ENCODE measurements around the gene NT5C3A. TPM values are rescaled to one million over a fixed set of nuclear protein-coding genes. Genes with fewer than 3 reads are reported as not detected.
A peak's percentile ranks its signal among the peaks of the same experiment; 100 is the strongest.

NT5C3A gene
- total RNA-seq, 1 experiment from 2014 or later, result 60.4 TPM

DNA sequence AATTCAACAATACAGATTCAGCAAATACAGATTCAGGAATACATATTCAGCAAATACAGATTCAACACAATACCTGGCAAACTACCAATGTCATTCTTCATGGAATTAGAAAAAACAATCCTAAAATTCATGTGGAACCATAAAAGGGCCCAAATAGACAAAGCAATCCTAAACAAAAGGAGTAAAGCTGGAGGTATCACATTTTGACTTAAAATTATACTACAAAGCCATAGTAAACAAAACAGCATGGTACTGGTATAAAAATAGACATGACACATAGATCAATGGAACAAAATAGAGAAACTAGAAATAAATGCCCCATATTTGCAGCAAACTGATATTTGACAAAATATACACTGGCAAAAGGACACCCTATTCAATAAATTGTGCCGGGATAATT lies 3.4 kb upstream of the NT5C3A start:
- Histone ChIP-seq H3F3A (ENCODE audit: insufficient read depth, low read depth) (peaks cover 6% of the 10 kb centered on the region; the same call in 1 of the 2 replicates), H2AFZ (no peak overlapping the region), H3K79me2 (ENCODE audit: low read depth) (peaks cover 14% of the 10 kb centered on the region), H3K27me3 (ENCODE audit: insufficient read depth, low read depth) (no peaks in the 10 kb centered on the region), H3K27ac (no peak overlapping the region), H3K9me3 (ENCODE audit: insufficient read depth, low read depth) (peaks cover 38% of the 10 kb centered on the region), H4K20me1 (ENCODE audit: insufficient read depth) (peaks cover 8% of the 10 kb centered on the region; the same call in 1 of the 2 replicates), H3K4me3 (no peak overlapping the region), H3K9me2 (ENCODE audit: insufficient read depth) (no peaks in the 10 kb centered on the region), H3K4me2 (no peak overlapping the region), H3K4me1 (replicated peaks; ENCODE audit: insufficient read depth) (peaks cover 13% of the 10 kb centered on the region), H3K36me3 (ENCODE audit: low read depth) (no peaks in the 10 kb centered on the region)
- intact Hi-C loops (cut with micrococcal nuclease; ENCODE audit: unreplicated experiment), result no loop called here
- DNase-seq, result no peak
- ChIA-PET CTCF (no interaction called here), POLR2A (ENCODE audit: unreplicated experiment) (no interaction called here)
- TF ChIP-seq EZH2 (IDR thresholded peaks at IDR 0.05; ENCODE audit: low read depth) (no peak), CTCF (conservative IDR thresholded peaks at IDR 0.05) (no peak)
- no TSS peak for BruUV-seq (replicated peaks)

DNA sequence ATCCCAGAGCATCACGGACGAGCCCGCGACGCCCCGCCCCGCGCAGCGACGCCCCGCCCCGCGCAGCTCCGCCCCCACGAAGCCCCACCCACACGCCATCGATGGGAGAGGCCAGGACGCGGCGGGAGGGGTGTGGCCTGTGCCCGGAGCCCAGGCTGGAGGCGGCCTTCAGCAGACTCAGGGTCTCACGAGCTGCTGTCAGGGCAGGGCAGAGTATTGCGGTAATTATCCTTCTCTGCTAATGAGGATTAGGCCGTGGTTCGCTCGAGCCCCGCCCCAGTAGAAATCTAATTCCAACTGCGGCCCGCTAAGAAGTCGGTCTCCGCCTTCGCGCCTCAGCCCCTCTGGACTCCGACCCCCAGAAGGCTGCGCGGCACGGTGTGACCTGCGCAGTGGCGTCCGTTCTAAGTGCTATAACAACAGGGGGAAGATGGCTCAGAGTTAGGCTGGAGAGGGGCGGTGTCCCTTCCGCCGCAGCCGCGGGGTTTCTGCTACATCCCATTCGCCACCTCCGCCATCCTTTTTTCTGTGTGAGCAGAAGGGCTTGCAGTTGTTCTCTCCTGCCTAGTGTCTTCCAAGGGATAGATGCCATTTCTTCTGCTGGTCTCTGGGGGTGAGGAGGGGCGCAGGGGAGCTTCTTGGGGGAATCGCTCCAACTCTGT lies 337 bp upstream of the NT5C3A start:
- Histone ChIP-seq H3K9me2 (ENCODE audit: insufficient read depth) (no peaks in the 10 kb centered on the region), H3K27me3 (ENCODE audit: insufficient read depth, low read depth) (no peaks in the 10 kb centered on the region), H3K27ac (no peak overlapping the region), H3K9me3 (ENCODE audit: insufficient read depth, low read depth) (peaks cover 11% of the 10 kb centered on the region; the same call in 1 of the 2 replicates), H3K4me2 (peak overlapping the region; percentile 89), H3K36me3 (ENCODE audit: low read depth) (0 out of 2 replicates have a peak, but pooled peaks cover under 1% of the 10 kb centered on the region), H3K4me3 (peak overlapping the region; percentile 80), H3F3A (ENCODE audit: insufficient read depth, low read depth) (peaks cover 8% of the 10 kb centered on the region), H3K79me2 (ENCODE audit: low read depth) (peaks cover 43% of the 10 kb centered on the region), H3K4me1 (replicated peaks; ENCODE audit: insufficient read depth) (peaks cover 21% of the 10 kb centered on the region), H4K20me1 (ENCODE audit: insufficient read depth) (peaks cover 9% of the 10 kb centered on the region; the same call in 1 of the 2 replicates), H2AFZ (peak overlapping the region; percentile 97)
- TF ChIP-seq CTCF (conservative IDR thresholded peaks at IDR 0.05) (no peak), EZH2 (IDR thresholded peaks at IDR 0.05; ENCODE audit: low read depth) (no peak)
- BruUV-seq (replicated peaks), result TSS peak; percentile 89
- ChIA-PET POLR2A (ENCODE audit: unreplicated experiment) (interaction anchor here (0.6 to 0.9 kb wide), 4 partner anchors 90 to 1816 kb away, joined by 3 to 7 read pairs (median 4); no protein-coding TSS in a partner anchor), CTCF (interaction anchor here (1.6 kb wide), 1 partner anchor 44 kb away, joined by 4 read pairs; no protein-coding TSS in a partner anchor)
- intact Hi-C loops (cut with micrococcal nuclease; ENCODE audit: unreplicated experiment), result loop anchor here (2.0 to 5.0 kb wide), 4 partner anchors 22 to 121 kb away; partner anchors contain the start of gene RP9
- peak; percentile 91 to 95 for DNase-seq

GRCh38 chr7:33061282-33061937 lies 1.2 kb downstream of the NT5C3A start:
- CTCF ChIA-PET, result interaction anchor here (0.7 to 1.6 kb wide), 2 partner anchors 43 to 46 kb away, joined by 4 to 6 read pairs; no protein-coding TSS in a partner anchor
- POLR2A ChIA-PET (ENCODE audit: unreplicated experiment), result interaction anchor here (0.6 kb wide), 1 partner anchor 20 kb away, joined by 8 read pairs; no protein-coding TSS in a partner anchor

More at GRCh38 chr7:33061282-33061937, 1.2 kb downstream of the NT5C3A start:
- peak overlapping the region; percentile 80 for H3K4me3 ChIP-seq
- no peaks in the 10 kb centered on the region for H3K27me3 ChIP-seq (ENCODE audit: insufficient read depth, low read depth)
- H3K4me1 ChIP-seq (replicated peaks; ENCODE audit: insufficient read depth), result peaks cover 21% of the 10 kb centered on the region
- H3K79me2 ChIP-seq (ENCODE audit: low read depth), result peaks cover 58% of the 10 kb centered on the region
- peak overlapping the region; percentile 97 for H2AFZ ChIP-seq
- peaks cover 8% of the 10 kb centered on the region; the same call in 1 of the 2 replicates for H3K9me3 ChIP-seq (ENCODE audit: insufficient read depth, low read depth)
- DNase-seq, result no peak
- no peaks in the 10 kb centered on the region for H3K9me2 ChIP-seq (ENCODE audit: insufficient read depth)
- no TSS peak for BruUV-seq (replicated peaks)
- H3K4me2 ChIP-seq, result peak overlapping the region; percentile 89
- TF ChIP-seq EZH2 (IDR thresholded peaks at IDR 0.05; ENCODE audit: low read depth) (no peak), CTCF (conservative IDR thresholded peaks at IDR 0.05) (no peak)
- intact Hi-C loops (cut with micrococcal nuclease; ENCODE audit: unreplicated experiment), result loop anchor here (5.0 kb wide), 2 partner anchors 46 to 119 kb away; partner anchors contain the start of gene RP9
- peaks cover 13% of the 10 kb centered on the region; the same call in 1 of the 2 replicates for H4K20me1 ChIP-seq (ENCODE audit: insufficient read depth)
- peaks cover 13% of the 10 kb centered on the region for H3F3A ChIP-seq (ENCODE audit: insufficient read depth, low read depth)
- H3K36me3 ChIP-seq (ENCODE audit: low read depth), result 0 out of 2 replicates have a peak, but pooled peaks cover 5% of the 10 kb centered on the region
- H3K27ac ChIP-seq, result no peak overlapping the region; the same call in 1 of the 2 replicates

Data from PC-9 (cell line).